HFFc6 (cell line): ENCODE results near the gene TRMT44. TPM values are rescaled to one million over a fixed set of nuclear protein-coding genes. Genes with fewer than 3 reads are reported as not detected.
"Not testable (repeated sequence)": the region's sequence is repeated elsewhere in the genome, so short reads cannot be mapped to it uniquely, and the experiment has no call there.

ENCODE experiments used
- DNase-seq: peaks from one replicate; pipeline ENCODE4 v3.0.0-alpha.2; 2018
- H3K27ac Mint-ChIP-seq: 2 replicates; pipeline ENCODE4 v1.8.0; 2020; ENCODE audit warnings: mild to moderate bottlenecking, mixed read lengths
- H3K27me3 Mint-ChIP-seq: 2 replicates; pipeline ENCODE4 v1.8.0; 2021; ENCODE audit warnings: mild to moderate bottlenecking, moderate library complexity, mixed read lengths; ENCODE audit not compliant: insufficient read depth
- H3K36me3 Mint-ChIP-seq: 2 replicates; pipeline ENCODE4 v1.8.0; 2021; ENCODE audit warnings: low read depth, mixed read lengths
- H3K4me1 Mint-ChIP-seq: 2 replicates; pipeline ENCODE4 v1.8.0; 2020; ENCODE audit warnings: low read depth, mixed read lengths
- H3K4me3 Mint-ChIP-seq: 2 replicates; pipeline ENCODE4 v1.8.0; 2020; ENCODE audit warnings: mild to moderate bottlenecking, moderate library complexity, mixed read lengths
- H3K9me3 Mint-ChIP-seq: 2 replicates; pipeline ENCODE4 v1.8.0; 2020; ENCODE audit warnings: mild to moderate bottlenecking, mixed read lengths
- total RNA-seq, 6 experiments: library from RNA; stranded (reverse); fragmentation: NEBNext Ultra II Directional; extraction: Animal tissue kit (Norgen Biotek cat#: 25700); gene quantifications; 2 replicates in 1 of 6; 3 replicates in 5 of 6; pipeline ENCODE4 v1.2.3, GENCODE V29; 2021
- TF ChIP-seq, protein P1 (sequence below): fragments of 200-600 bp; sonication (generic); IDR thresholded peaks from 2 replicates; pipeline ENCODE4 v1.5.0; 2021; ENCODE audit warnings: antibody characterized with exemption, mild to moderate bottlenecking

TRMT44 gene
- total RNA-seq, 6 experiments from 2014 or later: 8.8 to 10.7 (median 10.0) TPM

DNA sequence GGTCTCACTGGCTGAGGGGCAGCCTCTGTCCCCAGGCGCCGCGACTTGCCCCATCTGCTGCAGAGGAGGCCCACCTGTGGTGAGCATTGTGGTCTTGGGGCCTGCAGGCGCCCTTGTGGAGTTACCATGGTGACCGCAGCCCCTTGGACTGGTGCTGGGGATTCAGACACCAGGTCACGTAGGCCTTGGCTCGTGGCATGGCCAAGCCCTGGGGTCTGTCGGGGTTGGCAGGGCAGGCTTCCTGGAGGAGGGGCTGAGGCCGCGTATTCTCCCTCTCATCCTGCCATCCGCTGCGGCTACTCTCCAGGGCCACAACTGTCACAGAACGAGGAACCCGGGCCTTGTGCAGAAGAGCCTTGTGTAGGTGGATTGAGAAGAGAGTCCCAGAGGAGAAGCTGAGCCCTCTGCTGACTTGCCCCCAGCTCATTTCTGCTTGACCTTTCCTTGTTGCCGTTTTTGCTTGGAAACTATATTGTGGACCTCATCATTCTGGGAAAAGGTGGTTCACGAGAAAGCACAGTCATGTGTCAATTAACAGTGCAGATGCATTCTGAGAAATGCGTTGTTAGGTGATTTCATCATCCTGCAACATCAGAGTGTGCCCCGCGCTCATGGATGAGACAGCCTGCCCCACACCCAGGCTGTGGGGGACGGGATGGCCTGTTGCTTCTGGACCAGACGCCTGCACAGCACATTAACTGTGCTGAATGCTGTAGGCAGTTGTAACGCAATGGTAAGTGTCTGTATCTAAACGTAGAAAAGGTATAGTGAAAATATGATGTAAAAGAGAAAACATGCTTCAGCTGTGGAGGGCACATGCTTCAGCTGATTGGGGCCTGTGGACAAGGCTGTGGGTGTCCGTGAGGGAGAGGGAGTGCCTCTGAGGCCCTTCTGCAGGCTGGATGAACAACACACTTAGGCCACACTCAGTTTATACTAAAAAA lies 38.5 kb downstream of the TRMT44 start:
- no peaks in the 10 kb centered on the region for H3K9me3 Mint-ChIP-seq
- no peak overlapping the region for H3K4me3 Mint-ChIP-seq
- no peaks in the 10 kb centered on the region for H3K4me1 Mint-ChIP-seq
- H3K36me3 Mint-ChIP-seq: peaks cover 6% of the 10 kb centered on the region; the same call in 1 of the 2 replicates
- DNase-seq: no peak
- H3K27me3 Mint-ChIP-seq: peaks cover 1% of the 10 kb centered on the region; the same call in 1 of the 2 replicates
- H3K27ac Mint-ChIP-seq: no peak overlapping the region
- TF ChIP-seq, protein P1, sequence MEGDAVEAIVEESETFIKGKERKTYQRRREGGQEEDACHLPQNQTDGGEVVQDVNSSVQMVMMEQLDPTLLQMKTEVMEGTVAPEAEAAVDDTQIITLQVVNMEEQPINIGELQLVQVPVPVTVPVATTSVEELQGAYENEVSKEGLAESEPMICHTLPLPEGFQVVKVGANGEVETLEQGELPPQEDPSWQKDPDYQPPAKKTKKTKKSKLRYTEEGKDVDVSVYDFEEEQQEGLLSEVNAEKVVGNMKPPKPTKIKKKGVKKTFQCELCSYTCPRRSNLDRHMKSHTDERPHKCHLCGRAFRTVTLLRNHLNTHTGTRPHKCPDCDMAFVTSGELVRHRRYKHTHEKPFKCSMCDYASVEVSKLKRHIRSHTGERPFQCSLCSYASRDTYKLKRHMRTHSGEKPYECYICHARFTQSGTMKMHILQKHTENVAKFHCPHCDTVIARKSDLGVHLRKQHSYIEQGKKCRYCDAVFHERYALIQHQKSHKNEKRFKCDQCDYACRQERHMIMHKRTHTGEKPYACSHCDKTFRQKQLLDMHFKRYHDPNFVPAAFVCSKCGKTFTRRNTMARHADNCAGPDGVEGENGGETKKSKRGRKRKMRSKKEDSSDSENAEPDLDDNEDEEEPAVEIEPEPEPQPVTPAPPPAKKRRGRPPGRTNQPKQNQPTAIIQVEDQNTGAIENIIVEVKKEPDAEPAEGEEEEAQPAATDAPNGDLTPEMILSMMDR: no peak

DNA sequence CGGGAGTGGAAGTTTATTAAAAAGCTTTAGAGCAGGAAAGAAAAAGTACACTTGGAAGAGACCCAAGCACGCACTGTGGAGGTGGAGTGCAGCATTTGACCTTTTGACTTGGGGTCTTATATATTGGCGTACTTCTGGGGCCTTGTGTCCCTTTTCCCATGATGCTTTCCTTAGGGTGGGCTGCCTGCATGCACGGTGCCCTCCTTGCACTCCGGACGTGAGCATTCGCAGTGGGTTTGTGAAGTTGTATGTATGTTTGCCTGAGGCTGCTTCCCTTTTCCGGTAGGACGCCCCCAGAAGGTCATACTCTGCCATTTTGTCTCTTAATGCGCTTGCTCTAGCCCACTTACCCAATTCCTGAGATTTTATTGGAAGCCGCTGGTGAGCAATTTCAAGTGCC lies 39.6 kb downstream of the TRMT44 start:
- Mint-ChIP-seq H3K27me3 (peaks cover 6% of the 10 kb centered on the region), H3K36me3 (peaks cover 6% of the 10 kb centered on the region; the same call in 1 of the 2 replicates), H3K4me1 (no peaks in the 10 kb centered on the region), H3K4me3 (no peak overlapping the region), H3K27ac (no peak overlapping the region), H3K9me3 (no peaks in the 10 kb centered on the region)
- TF ChIP-seq, protein P1: no peak
- no peak for DNase-seq

DNA sequence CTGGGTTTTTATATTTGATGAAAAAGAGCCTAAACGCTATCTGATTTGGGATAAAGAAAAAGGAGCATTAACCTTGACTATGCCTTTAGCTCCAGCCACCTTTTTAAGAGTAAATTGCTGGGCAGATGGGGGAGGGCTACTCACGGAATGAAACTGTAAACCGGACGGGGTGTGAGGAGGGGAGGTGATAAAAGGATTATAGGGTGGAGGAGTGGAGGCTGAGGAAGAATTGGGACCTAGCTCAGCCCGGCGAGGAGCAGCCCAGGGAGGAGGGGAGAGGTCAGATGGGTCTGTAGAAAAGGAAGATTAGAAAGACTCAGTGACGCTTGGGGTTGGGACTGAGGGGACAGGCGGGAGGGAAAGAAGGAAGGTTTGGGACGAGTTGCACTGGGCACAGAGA lies 46.1 kb downstream of the TRMT44 start:
- DNase-seq, H3K4me1 Mint-ChIP-seq, H3K27ac Mint-ChIP-seq, H3K9me3 Mint-ChIP-seq, H3K36me3 Mint-ChIP-seq, H3K4me3 Mint-ChIP-seq: not testable (repeated sequence)
- peaks cover 27% of the 10 kb centered on the region for H3K27me3 Mint-ChIP-seq

DNA sequence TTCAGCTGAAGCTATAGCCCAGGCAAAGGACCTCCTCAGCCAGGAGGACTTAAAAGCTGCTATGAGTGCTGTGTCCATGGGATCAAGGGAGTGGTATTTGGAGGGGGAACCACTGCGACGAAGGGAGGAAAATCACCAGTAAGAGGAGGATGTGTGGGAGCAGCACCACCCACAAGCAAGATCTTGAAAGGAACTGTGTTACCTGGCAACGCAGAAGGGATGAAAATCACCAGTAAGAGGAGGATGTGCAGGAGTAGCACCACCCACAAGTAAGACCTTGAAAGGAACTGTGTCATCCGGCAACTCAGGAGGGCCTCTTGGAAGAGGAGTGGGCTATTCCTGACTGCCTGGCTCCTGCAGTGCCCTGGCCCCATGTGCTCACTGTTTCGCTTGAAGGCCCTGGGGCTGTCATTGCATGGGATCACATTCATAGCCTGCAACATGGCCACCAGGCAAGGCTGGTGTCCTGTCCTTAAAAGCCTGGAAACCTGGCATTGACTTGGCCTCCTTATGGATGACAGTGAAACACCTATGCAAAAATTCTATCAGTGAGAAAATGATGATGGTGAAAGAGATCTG lies 48.3 kb downstream of the TRMT44 start:
- no peak for DNase-seq
- Mint-ChIP-seq H3K4me1 (no peaks in the 10 kb centered on the region), H3K36me3 (no peaks in the 10 kb centered on the region), H3K4me3 (no peak overlapping the region), H3K9me3 (no peaks in the 10 kb centered on the region), H3K27ac (no peak overlapping the region), H3K27me3 (peaks cover 43% of the 10 kb centered on the region)
- TF ChIP-seq, protein P1: no peak

DNA sequence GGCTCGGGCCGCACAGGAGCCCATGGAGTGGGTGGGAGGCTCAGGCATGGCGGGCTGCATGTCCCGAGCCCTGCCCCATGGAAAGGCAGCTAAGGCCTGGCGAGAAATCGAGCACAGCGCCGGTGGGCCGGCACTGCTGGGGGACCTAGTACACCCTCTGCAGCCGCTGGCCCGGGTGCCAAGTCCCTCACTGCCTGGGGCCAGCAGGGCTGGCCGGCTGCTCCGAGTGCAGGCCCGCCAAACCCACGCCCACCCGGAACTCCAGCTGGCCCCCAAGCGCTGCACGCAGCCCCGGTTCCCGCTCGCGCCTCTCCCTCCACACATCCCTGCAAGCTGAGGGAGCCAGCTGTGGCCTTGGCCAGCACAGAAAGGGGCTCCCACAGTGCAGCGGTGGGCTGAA lies 50.9 kb downstream of the TRMT44 start:
- H3K36me3 Mint-ChIP-seq, H3K4me1 Mint-ChIP-seq, DNase-seq, H3K9me3 Mint-ChIP-seq, H3K27ac Mint-ChIP-seq, H3K4me3 Mint-ChIP-seq: not testable (repeated sequence)
- peaks cover 37% of the 10 kb centered on the region for H3K27me3 Mint-ChIP-seq

DNA sequence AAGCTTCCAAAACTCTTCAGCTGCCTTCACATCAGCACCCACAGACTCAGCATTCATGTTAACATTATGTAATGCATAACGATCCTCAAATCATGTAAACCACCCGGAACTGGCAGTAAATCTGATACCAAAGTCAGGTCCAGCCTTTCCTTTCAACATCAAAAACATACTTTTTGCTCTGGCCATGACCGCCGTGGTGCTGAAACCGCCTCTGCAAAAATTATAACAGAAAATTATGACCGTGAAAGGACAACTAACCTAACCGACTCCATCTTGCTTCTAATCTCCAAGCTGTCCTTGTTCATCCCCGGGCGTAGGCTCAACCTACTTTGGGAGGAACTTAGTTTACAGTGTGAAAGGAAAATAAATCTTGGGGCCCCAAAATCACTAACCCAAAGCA lies 51.6 kb downstream of the TRMT44 start:
- no peaks in the 10 kb centered on the region for H3K9me3 Mint-ChIP-seq
- H3K4me1 Mint-ChIP-seq: no peaks in the 10 kb centered on the region
- no peak overlapping the region for H3K27ac Mint-ChIP-seq

More for the DNA sequence above, 51.6 kb downstream of the TRMT44 start:
- H3K27me3 Mint-ChIP-seq: peaks cover 32% of the 10 kb centered on the region
- H3K36me3 Mint-ChIP-seq: no peaks in the 10 kb centered on the region
- DNase-seq: no peak
- no peak overlapping the region for H3K4me3 Mint-ChIP-seq
- TF ChIP-seq, protein P1: no peak
